ENCODE measurements around the gene TERT.
A peak's percentile ranks its signal among the peaks of the same experiment; 100 is the strongest.
"Not testable (repeated sequence)": the region's sequence is repeated elsewhere in the genome, so short reads cannot be mapped to it uniquely, and the experiment has no call there.

Gene TERT

DNA sequence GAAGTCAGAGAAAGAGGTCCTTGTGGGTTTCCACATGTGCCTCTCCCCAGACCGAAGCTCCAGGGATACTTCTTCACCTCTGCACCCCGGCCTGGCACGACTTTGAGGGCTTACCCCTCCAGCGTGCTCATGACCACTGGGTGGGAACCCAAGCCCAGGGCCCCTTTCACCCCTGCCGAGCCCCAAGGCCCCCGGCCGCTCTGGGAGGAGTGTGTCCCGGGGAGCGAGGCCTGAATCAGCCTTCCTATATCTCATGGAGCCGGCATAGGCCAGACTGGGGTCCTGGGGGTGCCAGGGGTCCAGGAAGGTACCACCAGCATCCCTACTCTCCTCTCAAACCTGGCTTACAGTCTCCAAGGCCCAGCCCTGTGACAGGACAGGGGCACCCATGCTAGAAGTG lies 17.1 kb downstream of the TERT start:
- no peak for DNase-seq

DNA sequence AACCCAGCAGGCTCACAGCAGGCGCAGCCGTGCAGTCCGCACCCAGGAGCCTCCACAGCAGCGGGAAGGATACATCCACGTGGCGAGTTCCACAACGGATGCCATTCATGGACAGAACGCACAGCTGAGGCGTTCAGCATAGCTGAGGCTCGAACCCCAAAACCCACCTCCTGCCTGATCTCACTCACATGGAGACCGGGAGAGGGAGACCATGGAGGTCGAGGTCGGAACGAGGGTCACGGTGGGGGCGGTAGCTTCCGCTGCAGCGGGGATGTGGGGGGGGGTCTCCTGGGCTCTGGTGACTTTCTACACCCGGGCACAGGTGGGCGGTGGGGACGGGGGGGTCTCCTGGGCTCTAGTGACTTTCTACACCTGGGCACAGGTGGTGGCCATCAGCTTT lies 17.5 kb downstream of the TERT start:
- DNase-seq = no peak

DNA sequence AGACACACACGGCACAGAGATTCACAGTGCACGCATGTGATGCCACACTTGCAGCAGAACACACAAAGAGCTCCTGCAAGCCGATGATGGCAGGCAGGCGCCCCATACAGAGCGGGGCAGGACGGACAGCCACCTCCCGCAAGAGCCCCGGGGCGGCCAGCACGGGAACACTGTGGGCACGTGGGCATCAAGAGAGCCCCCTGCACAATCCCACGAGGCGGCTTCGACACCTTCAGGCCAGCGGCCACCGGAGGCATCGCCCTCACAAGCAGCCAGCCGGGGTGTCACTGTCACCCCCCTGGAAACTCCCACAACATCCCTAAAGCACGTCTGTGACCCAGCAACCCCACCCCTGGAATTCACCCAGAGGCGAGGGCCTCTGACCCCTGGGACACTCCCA lies 17.9 kb downstream of the TERT start:
- DNase-seq = no peak

DNA sequence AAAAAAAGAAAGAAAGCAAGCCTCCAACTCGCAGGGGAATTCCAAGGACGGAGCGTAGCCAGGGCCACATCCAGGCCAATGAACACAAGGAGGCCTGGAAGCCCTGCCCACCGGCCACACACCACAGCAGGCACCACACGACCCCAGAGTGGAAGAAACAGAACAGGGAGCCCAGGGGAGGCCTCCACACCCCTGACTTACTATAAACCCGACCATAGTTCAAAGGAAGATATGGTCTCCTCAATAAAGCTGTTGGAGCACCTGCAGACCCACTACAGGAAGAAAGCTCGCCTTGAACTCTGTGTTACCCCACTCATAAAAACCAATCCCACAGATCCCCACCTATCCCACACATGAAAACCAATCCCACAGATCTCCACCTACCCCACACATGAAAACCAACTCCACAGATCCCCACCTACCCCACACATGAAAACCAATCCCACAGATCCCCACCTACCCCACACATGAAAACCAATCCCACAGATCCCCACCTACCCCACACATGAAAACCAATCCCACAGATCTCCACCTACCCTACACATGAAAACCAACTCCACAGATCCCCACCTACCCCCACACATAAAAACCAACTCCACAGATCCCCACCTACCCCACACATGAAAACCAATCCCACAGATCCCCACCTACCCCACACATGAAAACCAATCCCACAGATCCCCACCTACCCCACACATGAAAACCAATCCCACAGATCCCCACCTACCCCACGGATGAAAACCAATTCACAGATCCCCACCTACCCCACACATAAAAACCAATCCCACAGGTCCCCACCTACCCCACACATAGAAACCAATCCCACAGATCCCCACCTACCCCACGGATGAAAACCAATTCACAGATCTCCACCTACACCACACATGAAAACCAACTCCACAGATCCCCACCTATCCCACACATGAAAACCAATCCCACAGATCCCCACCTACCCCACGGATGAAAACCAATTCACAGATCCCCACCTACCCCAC lies 19.2 kb downstream of the TERT start:
- DNase-seq = not testable (repeated sequence)

DNA sequence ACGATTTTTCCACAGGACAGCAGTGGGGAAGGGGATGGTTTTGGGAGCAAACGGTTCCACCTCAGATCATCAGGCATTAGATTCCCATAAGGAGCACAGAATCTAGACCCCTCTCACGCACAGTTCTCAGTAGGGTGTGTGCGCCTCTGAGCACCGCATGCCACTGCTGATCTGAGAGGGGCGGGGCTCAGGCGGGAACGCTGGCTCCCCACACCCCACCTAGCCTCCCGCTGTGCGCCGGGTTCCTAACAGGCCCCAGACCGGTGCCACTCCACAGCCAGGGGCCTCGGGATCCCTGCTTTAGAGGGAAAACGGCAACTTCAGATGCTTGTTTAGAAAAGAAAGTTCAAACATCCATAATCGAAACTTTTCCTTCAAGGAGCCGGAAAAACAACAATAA lies 20.4 kb downstream of the TERT start:
- no peak for DNase-seq

DNA sequence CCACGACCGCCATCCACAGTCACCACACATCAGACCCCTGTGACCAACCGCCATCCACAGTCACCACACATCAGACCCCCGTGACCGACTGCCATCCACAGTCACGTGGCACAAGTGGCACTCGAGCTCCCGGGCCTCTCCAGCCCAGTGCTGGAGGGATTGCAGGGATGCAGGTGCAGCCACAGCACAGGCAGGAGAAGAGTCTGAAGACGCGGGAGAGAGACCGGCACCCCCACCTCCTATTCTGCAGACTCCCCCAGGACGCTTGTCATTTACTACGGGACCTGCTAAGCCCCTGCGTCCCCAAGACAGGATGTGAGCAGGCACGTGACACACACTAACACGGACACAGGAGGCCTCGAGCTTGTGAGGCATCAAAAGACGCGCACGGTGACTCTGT lies 21.1 kb downstream of the TERT start:
- no peak for DNase-seq

DNA sequence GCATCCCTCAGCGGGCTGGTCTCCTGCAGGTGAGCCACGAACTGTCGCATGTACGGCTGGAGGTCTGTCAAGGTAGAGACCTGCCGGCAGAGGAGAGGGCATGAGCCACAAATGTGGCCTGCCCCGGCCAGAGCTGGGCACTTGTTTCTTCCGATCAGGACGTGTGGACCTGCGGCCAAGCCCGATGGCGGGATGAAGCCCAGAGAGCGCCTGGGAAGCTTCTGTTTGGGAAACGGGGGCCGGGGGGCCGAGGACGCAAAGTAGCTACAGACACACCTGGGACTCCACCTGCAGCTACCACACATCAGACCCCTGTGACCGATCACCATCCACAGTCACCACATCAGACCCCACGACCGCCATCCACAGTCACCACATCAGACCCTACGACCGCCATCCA lies 22.7 kb downstream of the TERT start:
- no peak for DNase-seq

DNA sequence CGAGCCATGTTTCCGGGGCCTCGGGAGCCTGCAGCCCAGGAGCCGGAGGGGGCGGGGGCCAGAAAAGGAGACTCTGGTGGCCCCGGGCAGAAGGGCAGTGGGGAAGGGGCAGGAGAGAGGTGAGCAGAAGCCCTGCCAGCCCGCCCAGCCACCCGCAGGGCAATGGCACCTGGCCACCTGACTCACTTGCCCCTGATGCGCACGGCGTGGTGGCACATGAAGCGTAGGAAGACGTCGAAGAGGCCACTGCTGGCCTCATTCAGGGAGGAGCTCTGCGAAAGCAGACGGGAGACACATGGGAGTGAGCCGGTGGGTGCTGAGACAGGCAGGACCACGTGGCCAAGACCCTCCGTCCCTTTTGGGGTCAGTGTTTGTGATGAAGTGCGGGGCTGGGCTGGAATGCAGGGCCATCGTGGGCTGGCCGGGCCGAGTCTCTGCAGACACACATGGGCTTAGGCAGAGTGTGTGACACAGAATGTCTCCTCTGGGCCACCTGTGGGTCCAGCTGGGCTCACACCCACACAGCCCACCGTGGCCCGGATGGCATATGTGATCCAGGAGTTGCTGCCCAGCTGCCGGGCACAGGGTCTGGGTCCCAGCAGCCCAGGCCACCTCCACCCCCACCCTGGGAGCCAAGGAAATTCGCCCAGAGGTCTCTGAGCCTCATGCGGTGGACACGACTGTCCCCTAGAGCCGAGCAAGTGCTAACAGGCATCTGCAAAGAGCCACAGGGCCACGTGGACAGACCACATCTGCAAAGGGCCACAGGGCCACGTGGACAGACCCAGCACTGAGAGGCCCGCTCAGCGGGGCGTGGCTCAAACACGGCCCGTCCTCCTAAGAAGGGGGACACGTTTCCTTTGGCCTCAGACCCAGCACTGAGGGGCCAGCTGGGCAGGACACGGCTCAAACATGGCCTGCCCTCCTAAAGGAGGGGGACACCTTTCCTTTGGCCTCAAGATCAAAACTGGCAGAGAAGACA lies 23.6 kb downstream of the TERT start:
- DNase-seq = no peak

DNA sequence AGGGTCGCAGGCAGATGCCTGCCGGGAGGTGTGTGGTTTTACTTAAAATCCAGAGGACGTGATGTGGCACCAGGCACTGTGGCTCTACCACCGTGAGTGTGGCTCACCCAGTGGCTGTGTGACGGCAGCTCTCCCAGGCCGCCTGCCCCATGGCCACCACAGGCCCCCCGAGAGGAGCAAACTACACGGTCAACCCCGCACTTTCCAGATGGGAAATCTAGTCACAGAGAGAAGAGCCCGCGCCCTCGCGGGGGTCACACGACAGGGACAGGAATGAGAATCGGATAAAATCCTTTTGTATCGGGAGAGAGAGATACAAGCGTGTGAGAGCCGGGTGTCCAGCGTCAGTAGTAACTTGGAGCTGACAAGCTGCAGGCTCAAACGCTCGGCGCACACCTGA lies 24.4 kb downstream of the TERT start:
- no peak for DNase-seq

DNA sequence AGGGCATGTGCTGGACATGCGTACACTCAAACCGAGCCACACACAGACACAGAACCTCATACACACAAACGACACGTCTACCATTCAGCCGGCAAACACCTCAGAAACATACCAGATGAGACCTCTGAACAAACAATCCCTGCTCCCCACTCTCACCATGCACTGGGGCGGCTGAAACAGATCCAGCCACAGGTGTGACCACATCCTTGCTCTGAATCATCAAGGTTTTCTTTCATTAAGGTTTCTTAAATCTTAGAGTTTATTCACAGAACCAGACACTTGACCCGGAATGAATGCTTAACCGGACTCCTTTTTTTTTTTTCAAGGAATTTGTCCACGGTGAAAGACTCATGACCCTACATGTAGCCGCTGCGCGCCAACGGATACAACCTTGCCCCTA lies 26.2 kb downstream of the TERT start:
- DNase-seq = peak in 2 of 4 experiments; percentile 7 to 10

DNA sequence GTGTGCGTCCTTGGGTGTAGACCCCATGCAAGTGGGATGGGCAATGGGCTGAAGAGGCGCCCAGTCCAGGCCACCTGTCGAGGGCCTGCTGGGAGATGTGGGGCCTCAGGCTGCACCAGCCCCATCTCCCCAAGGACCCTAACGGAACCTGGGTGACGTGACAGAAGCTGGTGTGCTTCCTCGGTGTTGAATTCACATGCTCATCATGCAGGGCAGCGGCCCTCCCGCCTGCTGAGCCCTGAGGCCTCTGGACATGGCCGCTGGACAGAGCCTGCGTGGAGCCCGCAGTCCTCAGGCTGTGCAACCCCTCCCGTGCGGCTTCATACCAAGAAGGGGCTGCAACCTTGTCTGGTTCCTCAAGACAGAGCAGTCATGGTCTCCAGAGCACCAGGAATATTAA lies 26.8 kb downstream of the TERT start:
- DNase-seq = no peak

DNA sequence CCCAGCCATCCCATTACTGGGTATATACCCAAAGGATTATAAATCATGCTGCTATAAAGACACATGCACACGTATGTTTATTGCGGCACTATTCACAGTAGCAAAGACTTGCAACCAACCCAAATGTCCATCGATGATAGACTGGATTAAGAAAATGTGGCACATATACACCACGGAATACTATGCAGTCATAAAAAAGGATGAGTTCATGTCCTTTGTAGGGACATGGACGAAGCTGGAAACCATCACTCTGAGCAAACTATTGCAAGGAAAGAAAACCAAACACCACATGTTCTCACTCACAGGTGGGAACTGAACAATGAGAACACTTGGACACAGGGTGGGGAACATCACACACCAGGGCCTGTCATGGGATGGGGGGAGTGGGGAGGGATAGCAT lies 27.4 kb downstream of the TERT start:
- not testable (repeated sequence) for DNase-seq

DNA sequence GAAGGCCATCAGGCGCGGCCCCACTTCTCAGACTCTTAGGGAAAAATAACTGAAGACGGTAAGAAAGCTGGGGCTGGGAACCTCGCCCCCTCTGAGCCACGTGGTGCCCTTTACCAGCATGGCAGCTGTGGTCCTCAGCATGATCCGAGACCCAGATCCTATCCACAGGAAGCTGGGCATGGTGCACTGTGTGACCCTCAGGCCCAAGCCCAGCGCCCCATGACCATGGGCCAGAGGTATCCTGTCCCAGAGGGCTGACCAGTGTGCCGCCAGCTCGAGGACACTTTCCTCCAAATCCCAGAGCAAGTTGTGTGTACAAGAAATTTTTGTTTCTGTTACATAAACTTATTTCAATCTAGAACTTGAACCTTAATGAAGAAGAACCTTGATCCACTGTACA lies 28.1 kb downstream of the TERT start:
- no peak for DNase-seq

DNA sequence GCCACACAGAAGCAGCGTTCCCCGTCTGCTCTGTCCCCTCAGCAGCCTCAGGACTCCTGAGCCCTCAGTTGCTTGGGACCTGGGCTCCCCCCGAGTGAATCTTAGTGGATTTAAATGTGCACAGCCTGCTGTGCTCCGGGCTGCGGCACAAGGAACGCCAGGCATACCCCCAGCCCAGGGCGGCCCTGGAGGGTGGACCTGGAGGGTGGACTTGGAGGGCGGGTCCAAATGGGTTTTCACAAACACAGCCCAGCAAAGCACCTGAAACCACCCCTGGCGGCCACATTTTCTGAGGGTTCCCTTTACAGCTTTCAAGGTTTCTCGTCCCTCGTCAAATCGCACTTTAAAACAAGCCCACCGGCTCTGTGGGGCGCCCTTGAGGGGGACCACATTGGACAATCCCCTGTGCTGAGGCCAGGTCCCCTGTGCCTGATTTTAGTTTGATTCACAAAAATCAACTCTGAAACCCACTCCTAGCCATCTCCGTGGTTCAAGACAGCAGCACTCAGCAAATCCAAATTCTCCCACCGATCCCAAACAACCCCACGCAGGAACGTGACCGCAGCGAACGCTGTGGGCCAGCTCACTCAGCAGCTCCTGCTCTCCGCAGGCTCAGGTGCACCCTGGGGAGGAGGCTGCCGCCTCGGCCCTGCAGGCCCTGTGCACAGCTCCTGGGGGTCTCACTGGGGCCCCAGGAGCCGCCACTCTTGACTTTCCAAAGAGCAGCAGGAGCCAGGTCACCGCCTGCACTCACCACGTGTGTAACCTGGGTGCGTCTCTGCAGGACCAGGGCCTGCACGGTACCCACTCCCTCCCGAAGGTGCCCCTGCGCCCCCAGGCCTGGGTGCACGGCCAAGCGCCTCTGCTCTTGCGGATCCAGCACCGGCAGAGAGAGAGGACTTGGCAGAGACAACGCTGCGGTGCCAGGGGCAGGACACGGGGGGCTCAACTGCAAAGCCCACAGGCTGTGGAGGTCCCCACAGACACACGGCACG lies 29.1 kb downstream of the TERT start:
- no peak for DNase-seq

DNA sequence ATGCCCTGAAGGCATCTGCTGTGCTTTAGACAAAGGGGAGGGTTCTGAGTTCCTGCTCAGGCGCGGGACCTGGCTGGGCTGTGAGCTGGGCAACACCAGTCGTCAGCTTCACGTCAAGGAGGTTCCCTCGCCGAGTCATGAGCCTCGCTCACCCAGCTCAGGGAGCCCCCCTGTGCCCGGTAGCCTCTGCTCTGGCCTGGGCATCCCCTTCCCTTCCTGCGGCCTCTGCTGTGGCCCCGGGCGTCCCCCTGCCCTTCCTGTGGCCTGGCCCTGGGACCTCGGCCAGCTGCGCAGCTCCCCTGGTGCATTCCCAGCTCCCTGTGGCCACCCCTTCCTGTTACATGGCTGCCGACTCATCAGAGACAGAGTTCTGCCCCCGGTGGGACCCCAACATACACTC lies 29.8 kb downstream of the TERT start:
- no peak for DNase-seq

DNA sequence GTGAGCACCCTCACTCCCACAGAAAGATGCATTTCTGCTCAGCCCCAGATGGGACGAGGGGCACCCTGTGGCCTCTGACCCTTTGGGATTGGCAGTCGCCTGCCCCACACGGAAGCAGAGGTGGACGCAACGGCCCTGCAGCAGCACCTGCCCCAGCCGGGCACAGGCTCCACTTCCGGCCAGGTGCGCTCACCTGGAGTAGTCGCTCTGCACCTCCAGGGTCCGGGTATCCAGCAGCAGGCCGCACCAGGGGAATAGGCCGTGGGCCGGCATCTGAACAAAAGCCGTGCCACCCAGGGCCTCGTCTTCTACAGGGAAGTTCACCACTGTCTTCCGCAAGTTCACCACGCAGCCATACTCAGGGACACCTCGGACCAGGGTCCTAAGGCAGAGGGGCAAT lies 30.7 kb downstream of the TERT start:
- DNase-seq = no peak

DNA sequence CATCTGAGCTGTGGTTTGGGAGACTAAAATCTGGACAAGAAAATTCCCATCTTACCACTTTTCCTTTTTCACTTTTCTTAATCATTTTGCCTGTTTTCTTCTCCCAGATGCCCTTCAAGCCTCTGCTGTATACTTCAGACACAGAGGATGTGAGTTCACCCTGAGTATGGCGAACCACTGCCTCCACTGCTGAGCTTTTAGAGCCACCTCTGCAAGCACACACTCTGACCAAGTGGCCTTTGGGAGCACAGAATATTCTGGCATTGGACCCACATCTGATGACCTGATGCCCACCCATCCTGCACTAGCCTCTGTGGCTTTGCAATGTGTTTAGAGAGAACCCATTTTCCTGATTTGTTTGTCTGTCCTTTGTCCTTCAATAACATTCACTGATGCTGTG lies 32.5 kb downstream of the TERT start:
- no peak for DNase-seq

DNA sequence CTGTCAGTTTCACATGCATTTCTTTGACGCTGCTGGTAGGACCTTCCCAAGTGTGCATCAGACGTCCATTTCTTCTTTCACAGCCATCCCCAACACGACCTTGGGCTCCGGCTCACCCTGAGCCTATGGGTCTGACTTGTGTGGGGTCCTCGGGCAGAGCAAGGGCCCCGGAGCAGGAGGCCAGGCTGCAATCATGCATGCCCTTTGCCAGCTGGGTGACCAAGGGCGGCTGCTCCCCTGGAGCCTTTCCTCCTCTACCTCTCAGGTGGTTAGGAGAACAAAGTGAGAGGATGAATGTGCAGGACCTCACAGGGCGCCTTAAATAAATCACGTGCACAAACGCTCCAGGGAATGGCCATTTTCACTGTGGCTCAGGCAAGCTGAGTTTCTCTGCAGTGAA lies 33.2 kb downstream of the TERT start:
- no peak for DNase-seq

DNA sequence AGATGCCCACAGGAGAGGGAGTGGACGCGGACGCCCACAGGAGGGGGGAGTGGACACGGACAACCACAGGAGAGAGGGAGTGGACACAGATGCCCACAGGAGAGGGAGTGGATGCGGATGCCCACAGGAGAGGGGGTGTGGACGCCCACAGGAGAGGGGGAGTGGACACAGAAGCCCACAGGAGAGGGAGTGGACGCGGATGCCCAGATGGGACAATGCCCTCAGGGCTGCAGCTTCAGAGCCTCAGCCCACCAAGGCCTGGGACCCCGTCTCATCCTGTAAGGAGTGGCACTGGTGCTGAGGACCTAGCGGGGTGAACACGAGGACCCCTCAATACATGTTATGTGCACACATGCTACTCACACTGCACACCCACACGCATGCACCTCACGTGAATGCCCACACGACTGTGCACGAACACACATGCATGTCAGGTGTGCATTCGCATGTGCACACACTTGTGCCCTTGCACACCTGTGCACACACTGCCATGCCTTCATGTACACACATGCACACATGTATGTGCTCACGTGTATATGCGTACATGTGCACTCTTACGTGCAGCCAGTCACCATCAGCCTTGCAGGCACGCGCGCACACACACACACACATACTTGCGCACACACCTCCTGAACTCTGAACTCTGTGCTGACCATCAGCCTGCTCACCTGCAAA lies 34.9 kb downstream of the TERT start:
- no peak for DNase-seq

DNA sequence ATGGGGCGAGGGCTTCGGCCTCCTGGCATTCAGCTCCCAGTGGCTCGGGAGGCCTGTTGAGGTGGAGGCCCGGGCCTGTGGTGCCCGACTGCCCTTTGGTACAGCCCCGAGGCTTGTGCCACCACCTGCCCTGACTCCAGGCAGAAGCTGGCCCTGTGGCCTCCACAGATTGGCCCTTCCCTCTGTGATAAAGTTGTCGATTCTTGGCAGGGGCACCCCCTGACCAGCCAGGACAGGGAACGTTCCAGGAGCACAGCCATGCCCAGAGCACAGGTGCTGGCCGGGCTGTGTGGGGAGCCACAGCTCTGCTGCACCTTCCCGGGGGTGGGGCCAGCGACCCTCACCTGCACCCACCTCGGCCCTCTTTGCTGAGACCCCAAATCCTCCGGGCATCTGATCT lies 37.0 kb downstream of the TERT start:
- no peak for DNase-seq

DNA sequence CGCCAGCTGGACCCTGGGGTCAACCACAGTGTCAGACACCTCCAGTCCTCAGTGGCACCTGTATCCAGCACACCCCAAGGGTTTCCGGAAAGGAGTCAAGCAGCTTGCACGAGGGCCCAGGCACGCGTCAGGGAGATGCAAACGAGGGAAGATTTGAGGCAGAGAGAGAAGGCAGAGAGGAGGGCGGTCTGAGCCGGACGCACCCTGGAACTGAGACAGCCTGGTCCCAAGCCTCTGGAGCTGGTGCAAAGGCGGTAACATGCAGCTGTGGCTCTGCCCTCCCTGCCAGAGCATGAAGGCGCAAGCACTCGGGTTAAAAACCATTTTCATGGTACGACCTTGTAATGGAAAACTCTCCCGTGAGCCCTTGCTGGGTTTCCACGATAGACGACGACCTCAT lies 37.5 kb downstream of the TERT start:
- DNase-seq = no peak

DNA sequence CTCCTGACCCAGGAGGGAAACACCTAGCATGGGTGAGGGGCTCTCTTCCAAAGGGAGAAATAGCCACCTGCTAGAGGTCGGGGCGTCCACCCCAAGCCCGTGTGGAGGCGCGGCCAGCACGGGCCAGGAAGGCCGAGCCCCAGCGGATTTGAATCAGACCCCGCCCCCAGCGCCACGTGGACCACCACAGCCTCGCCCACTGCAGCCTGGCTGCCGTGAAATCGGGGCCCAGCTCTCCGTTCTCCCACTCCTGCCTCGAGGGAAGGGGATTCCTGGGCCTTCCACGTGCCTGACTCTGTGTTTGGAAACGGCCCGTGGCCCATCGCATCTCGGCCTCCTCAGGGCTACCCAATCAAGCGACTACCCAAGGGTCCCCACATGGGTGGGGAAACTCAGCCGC lies 38.1 kb downstream of the TERT start:
- DNase-seq = no peak

All from activated naive CD4-positive, alpha-beta T cell (primary cell).